ENCODE measurements around the gene HMGN3.

Gene HMGN3

GRCh38 chr6:79188885-79189480 is 45.5 kb downstream of the HMGN3 start:
- no peak overlapping the region for H2AFZ ChIP-seq (ENCODE audit: low read depth, low read length, severe bottlenecking)
- H3K4me2 ChIP-seq (ENCODE audit: low read depth, low read length, poor library complexity, severe bottlenecking), result no peak overlapping the region
- H4K20me1 ChIP-seq (ENCODE audit: low read depth, low read length), result no peaks in the 10 kb centered on the region
- H3K27ac ChIP-seq (ENCODE audit: low read depth, low read length), result no peak overlapping the region
- TF ChIP-seq EZH2phosphoT487 (conservative IDR thresholded peaks at IDR 0.05; ENCODE audit: low read length) (no peak), CTCF (IDR thresholded peaks at IDR 0.05; ENCODE audit: insufficient read depth, low read length, poor library complexity, severe bottlenecking) (no peak)
- no peak overlapping the region for H3K9ac ChIP-seq (ENCODE audit: low read length)
- H3K4me3 ChIP-seq (ENCODE audit: insufficient read depth, low read length, poor library complexity, severe bottlenecking), result no peak overlapping the region
- H3K79me2 ChIP-seq (ENCODE audit: insufficient read depth, low read length), result no peaks in the 10 kb centered on the region
- no peaks in the 10 kb centered on the region for H3K9me2 ChIP-seq (replicated peaks; ENCODE audit: insufficient read depth, low read length)
- H3K9me3 ChIP-seq (ENCODE audit: insufficient read depth, low read length), result no peaks in the 10 kb centered on the region
- H3F3A ChIP-seq (ENCODE audit: insufficient read depth), result no peaks in the 10 kb centered on the region
- no peaks in the 10 kb centered on the region for H3K27me3 ChIP-seq (ENCODE audit: low read length)
- no peaks in the 10 kb centered on the region for H3K36me3 ChIP-seq (ENCODE audit: low read length)

DNA sequence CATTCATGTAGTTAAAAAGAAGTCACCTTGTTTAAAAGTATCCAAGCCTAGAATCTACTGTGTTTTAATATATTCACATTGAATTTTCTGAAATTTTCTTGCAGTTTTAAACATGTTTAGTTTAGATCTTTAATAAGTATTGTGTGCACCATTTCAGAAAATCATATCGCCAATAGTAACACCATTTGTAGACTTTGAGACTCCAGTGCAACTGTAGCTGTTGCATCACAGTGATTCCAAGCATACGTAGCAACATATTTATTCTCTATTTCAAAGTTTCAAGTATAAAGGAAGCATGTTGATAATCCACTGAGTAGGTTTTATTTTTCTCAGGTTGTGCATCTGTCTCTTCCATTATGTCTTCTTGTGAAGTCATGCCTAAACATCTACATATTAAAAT is 46.4 kb downstream of the HMGN3 start:
- TF ChIP-seq EZH2phosphoT487 (conservative IDR thresholded peaks at IDR 0.05; ENCODE audit: low read length) (no peak), CTCF (IDR thresholded peaks at IDR 0.05; ENCODE audit: insufficient read depth, low read length, poor library complexity, severe bottlenecking) (no peak)
- Histone ChIP-seq H4K20me1 (ENCODE audit: low read depth, low read length) (no peaks in the 10 kb centered on the region), H3F3A (ENCODE audit: insufficient read depth) (no peaks in the 10 kb centered on the region)

DNA sequence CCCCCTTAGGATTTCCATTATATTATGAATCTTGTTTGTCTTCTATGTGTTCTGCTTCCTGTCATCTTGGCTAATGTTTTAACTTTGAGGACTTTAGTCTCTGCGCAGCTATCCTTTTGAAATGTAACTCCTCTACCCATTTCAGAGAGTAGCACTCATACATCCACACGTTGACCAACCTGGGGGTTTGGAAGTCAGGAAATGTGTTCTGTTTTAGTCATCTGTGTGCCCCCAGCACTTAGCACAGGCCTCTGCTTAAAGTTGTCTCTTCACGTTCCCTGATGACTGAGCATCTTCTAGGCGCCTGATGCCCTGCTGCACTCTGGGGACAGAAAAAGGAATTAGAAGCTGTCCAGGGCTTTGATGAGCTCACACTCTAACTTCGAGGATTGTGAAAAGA is 47.9 kb downstream of the HMGN3 start:
- Histone ChIP-seq H3K9ac (ENCODE audit: low read length) (no peak overlapping the region), H3K4me3 (ENCODE audit: insufficient read depth, low read length, poor library complexity, severe bottlenecking) (no peak overlapping the region), H3K79me2 (ENCODE audit: insufficient read depth, low read length) (no peaks in the 10 kb centered on the region), H3K27me3 (ENCODE audit: low read length) (no peaks in the 10 kb centered on the region), H3K27ac (ENCODE audit: low read depth, low read length) (no peak overlapping the region), H3K9me2 (replicated peaks; ENCODE audit: insufficient read depth, low read length) (no peaks in the 10 kb centered on the region), H3K4me2 (ENCODE audit: low read depth, low read length, poor library complexity, severe bottlenecking) (no peak overlapping the region), H4K20me1 (ENCODE audit: low read depth, low read length) (no peaks in the 10 kb centered on the region), H3K36me3 (ENCODE audit: low read length) (no peaks in the 10 kb centered on the region), H3K9me3 (ENCODE audit: insufficient read depth, low read length) (no peaks in the 10 kb centered on the region), H2AFZ (ENCODE audit: low read depth, low read length, severe bottlenecking) (no peak overlapping the region), H3F3A (ENCODE audit: insufficient read depth) (no peaks in the 10 kb centered on the region)
- no peak for TF ChIP-seq EZH2phosphoT487 (conservative IDR thresholded peaks at IDR 0.05; ENCODE audit: low read length)
- TF ChIP-seq CTCF (IDR thresholded peaks at IDR 0.05; ENCODE audit: insufficient read depth, low read length, poor library complexity, severe bottlenecking), result peak; percentile 17

More for the DNA sequence above, 46.4 kb downstream of the HMGN3 start:
- Histone ChIP-seq H3K27ac (ENCODE audit: low read depth, low read length) (no peak overlapping the region), H3K9ac (ENCODE audit: low read length) (no peak overlapping the region), H3K9me2 (replicated peaks; ENCODE audit: insufficient read depth, low read length) (no peaks in the 10 kb centered on the region), H3K36me3 (ENCODE audit: low read length) (no peaks in the 10 kb centered on the region), H3K27me3 (ENCODE audit: low read length) (no peaks in the 10 kb centered on the region), H3K79me2 (ENCODE audit: insufficient read depth, low read length) (no peaks in the 10 kb centered on the region), H3K4me3 (ENCODE audit: insufficient read depth, low read length, poor library complexity, severe bottlenecking) (no peak overlapping the region), H2AFZ (ENCODE audit: low read depth, low read length, severe bottlenecking) (no peak overlapping the region), H3K4me2 (ENCODE audit: low read depth, low read length, poor library complexity, severe bottlenecking) (no peak overlapping the region), H3K9me3 (ENCODE audit: insufficient read depth, low read length) (no peaks in the 10 kb centered on the region)
